HG03457 (cell line): ENCODE measurements around the gene GJD3.

Experiments used
- ATAC-seq: cut with Tn5 transposase; IDR thresholded peaks from one replicate; pipeline ENCODE4 v1.9.1; 2021; ENCODE audit warnings: moderate number of reproducible peaks; ENCODE audit not compliant: unreplicated experiment

The GJD3 gene

GRCh38 chr17:40325156-40326013 lies 39.2 kb downstream of the GJD3 start:
- no peak for ATAC-seq

GRCh38 chr17:40323391-40324381 lies 40.9 kb downstream of the GJD3 start:
- ATAC-seq, result no peak

- ATAC-seq, result no peak
Observed at GRCh38 chr17:40322358-40323315, 41.9 kb downstream of the GJD3 start.

GRCh38 chr17:40321961-40322357 lies 42.6 kb downstream of the GJD3 start:
- no peak for ATAC-seq

- ATAC-seq, result no peak
Observed at GRCh38 chr17:40321524-40321929, 43.0 kb downstream of the GJD3 start.

- ATAC-seq, result no peak
Observed at GRCh38 chr17:40320756-40321523, 43.6 kb downstream of the GJD3 start.

- no peak for ATAC-seq
Observed at GRCh38 chr17:40319651-40320540, 44.6 kb downstream of the GJD3 start.

- no peak for ATAC-seq
Observed at GRCh38 chr17:40318830-40319391, 45.6 kb downstream of the GJD3 start.

- ATAC-seq, result peak; percentile 38
Observed at GRCh38 chr17:40317880-40318829, 46.4 kb downstream of the GJD3 start.

- no peak for ATAC-seq
Observed at GRCh38 chr17:40317345-40317873, 47.1 kb downstream of the GJD3 start.

- ATAC-seq, result no peak
Observed at GRCh38 chr17:40316571-40317344, 47.8 kb downstream of the GJD3 start.

GRCh38 chr17:40315678-40316570 lies 48.6 kb downstream of the GJD3 start:
- ATAC-seq, result no peak

GRCh38 chr17:40315206-40315605 lies 49.3 kb downstream of the GJD3 start:
- ATAC-seq, result no peak

GRCh38 chr17:40314584-40314956 lies 50.0 kb downstream of the GJD3 start:
- no peak for ATAC-seq
